Measurements from ENCODE around the gene B4GALT1. TPM values are rescaled to one million over a fixed set of nuclear protein-coding genes. Genes with fewer than 3 reads are reported as not detected.
A peak's percentile ranks its signal among the peaks of the same experiment; 100 is the strongest.

Gene B4GALT1
- total and polyA plus RNA-seq, 2 experiments from 2014 or later: 74.3 to 140 TPM

GRCh38 chr9:33153001-33153400, 14.1 kb downstream of the B4GALT1 start:
- Histone ChIP-seq H3K79me2 (ENCODE audit: insufficient read depth) (peaks cover 97% of the 10 kb centered on the region), H2AFZ (no peak overlapping the region), H3K9ac (no peak overlapping the region), H3K27ac (peak overlapping the region; percentile 22; the same call in 1 of the 2 replicates), H3K9me2 (ENCODE audit: insufficient read depth) (no peaks in the 10 kb centered on the region), H3K9me3 (ENCODE audit: low read depth) (no peaks in the 10 kb centered on the region), H3K36me3 (ENCODE audit: low read depth) (no peaks in the 10 kb centered on the region), H3K4me2 (ENCODE audit: unreplicated experiment) (no peak overlapping the region), H4K20me1 (ENCODE audit: insufficient read depth) (0 out of 2 replicates have a peak, but pooled peaks cover 10% of the 10 kb centered on the region), H3F3A (ENCODE audit: insufficient read depth) (peaks cover 84% of the 10 kb centered on the region), H3K27me3 (replicated peaks; ENCODE audit: insufficient read depth) (no peaks in the 10 kb centered on the region), H3K4me1 (ENCODE audit: insufficient read depth) (peaks cover 73% of the 10 kb centered on the region), H3K4me3 (no peak overlapping the region)
- 48 to 63% methylated on average over 2 of the region's 2 CpGs for WGBS, 2 experiments (ENCODE audit: low coverage in 1 of 2, low lambda C conversion rate in 2 of 2, missing lambda C conversion rate in 2 of 2)
- TF ChIP-seq EZH2 (IDR thresholded peaks at IDR 0.05; ENCODE audit: insufficient read depth, poor library complexity, severe bottlenecking): no peak
- TF ChIP-seq EZH2phosphoT487 (IDR thresholded peaks at IDR 0.05; ENCODE audit: insufficient read depth, low read depth): no peak
- in situ Hi-C loops (cut with MboI): no loop called here
- no peak for DNase-seq

- no peak for TF ChIP-seq EZH2phosphoT487 (IDR thresholded peaks at IDR 0.05; ENCODE audit: insufficient read depth, low read depth)
- no peak for TF ChIP-seq EZH2 (IDR thresholded peaks at IDR 0.05; ENCODE audit: insufficient read depth, poor library complexity, severe bottlenecking)
- H3F3A ChIP-seq (ENCODE audit: insufficient read depth): peaks cover 79% of the 10 kb centered on the region
- peak overlapping the region; percentile 58 for H3K9ac ChIP-seq
- no peak overlapping the region for H2AFZ ChIP-seq
- H3K4me3 ChIP-seq: peak overlapping the region; percentile 31
- peak overlapping the region; percentile 83 for H3K4me2 ChIP-seq (ENCODE audit: unreplicated experiment)
- no peaks in the 10 kb centered on the region for H3K36me3 ChIP-seq (ENCODE audit: low read depth)
- peaks cover 59% of the 10 kb centered on the region for H3K4me1 ChIP-seq (ENCODE audit: insufficient read depth)
- H3K27ac ChIP-seq: peak overlapping the region; percentile 79
- 0 out of 2 replicates have a peak, but pooled peaks cover 10% of the 10 kb centered on the region for H4K20me1 ChIP-seq (ENCODE audit: insufficient read depth)
- H3K9me3 ChIP-seq (ENCODE audit: low read depth): no peaks in the 10 kb centered on the region
- WGBS, 2 experiments (ENCODE audit: low coverage in 1 of 2, low lambda C conversion rate in 2 of 2, missing lambda C conversion rate in 2 of 2): 92 to 95% methylated on average over 2 of the region's 2 CpGs
- peaks cover 97% of the 10 kb centered on the region for H3K79me2 ChIP-seq (ENCODE audit: insufficient read depth)
- in situ Hi-C loops (cut with MboI): no loop called here
- no peaks in the 10 kb centered on the region for H3K9me2 ChIP-seq (ENCODE audit: insufficient read depth)
- H3K27me3 ChIP-seq (replicated peaks; ENCODE audit: insufficient read depth): no peaks in the 10 kb centered on the region
- DNase-seq: no peak
Measured at GRCh38 chr9:33151601-33152000, 15.5 kb downstream of the B4GALT1 start.

GRCh38 chr9:33151007-33151557, 16.1 kb downstream of the B4GALT1 start:
- TF ChIP-seq EZH2 (IDR thresholded peaks at IDR 0.05; ENCODE audit: insufficient read depth, poor library complexity, severe bottlenecking) (no peak), EZH2phosphoT487 (IDR thresholded peaks at IDR 0.05; ENCODE audit: insufficient read depth, low read depth) (no peak)
- Histone ChIP-seq H2AFZ (no peak overlapping the region), H3K9me2 (ENCODE audit: insufficient read depth) (no peaks in the 10 kb centered on the region), H3K9me3 (ENCODE audit: low read depth) (no peaks in the 10 kb centered on the region), H3K27ac (peak overlapping the region; percentile 79), H3K36me3 (ENCODE audit: low read depth) (no peaks in the 10 kb centered on the region), H3F3A (ENCODE audit: insufficient read depth) (peaks cover 74% of the 10 kb centered on the region), H3K4me3 (peak overlapping the region; percentile 31), H3K4me2 (ENCODE audit: unreplicated experiment) (peak overlapping the region; percentile 83), H3K9ac (peak overlapping the region; percentile 58), H3K4me1 (ENCODE audit: insufficient read depth) (peaks cover 54% of the 10 kb centered on the region), H3K79me2 (ENCODE audit: insufficient read depth) (peaks cover 97% of the 10 kb centered on the region), H3K27me3 (replicated peaks; ENCODE audit: insufficient read depth) (no peaks in the 10 kb centered on the region), H4K20me1 (ENCODE audit: insufficient read depth) (0 out of 2 replicates have a peak, but pooled peaks cover 10% of the 10 kb centered on the region)
- WGBS, 2 experiments (ENCODE audit: low coverage in 1 of 2, low lambda C conversion rate in 2 of 2, missing lambda C conversion rate in 2 of 2): 4 to 7% methylated on average over 5 of the region's 5 CpGs
- peak; percentile 99 for DNase-seq
- in situ Hi-C loops (cut with MboI): no loop called here

GRCh38 chr9:33148367-33149014, 18.6 kb downstream of the B4GALT1 start:
- H3K9ac ChIP-seq: no peak overlapping the region
- in situ Hi-C loops (cut with MboI): no loop called here
- TF ChIP-seq EZH2phosphoT487 (IDR thresholded peaks at IDR 0.05; ENCODE audit: insufficient read depth, low read depth) (no peak), EZH2 (IDR thresholded peaks at IDR 0.05; ENCODE audit: insufficient read depth, poor library complexity, severe bottlenecking) (no peak)
- H3K9me3 ChIP-seq (ENCODE audit: low read depth): no peaks in the 10 kb centered on the region
- no peak overlapping the region for H3K4me2 ChIP-seq (ENCODE audit: unreplicated experiment)
- no peak for DNase-seq
- H3K4me1 ChIP-seq (ENCODE audit: insufficient read depth): peaks cover 37% of the 10 kb centered on the region
- H3K27ac ChIP-seq: peak overlapping the region; percentile 34
- peaks cover 97% of the 10 kb centered on the region for H3K79me2 ChIP-seq (ENCODE audit: insufficient read depth)
- H3K9me2 ChIP-seq (ENCODE audit: insufficient read depth): no peaks in the 10 kb centered on the region
- H3K4me3 ChIP-seq: no peak overlapping the region
- peaks cover 65% of the 10 kb centered on the region for H3F3A ChIP-seq (ENCODE audit: insufficient read depth)
- H3K36me3 ChIP-seq (ENCODE audit: low read depth): no peaks in the 10 kb centered on the region
- 61 to 63% methylated on average over 4 of the region's 4 CpGs for WGBS, 2 experiments (ENCODE audit: low coverage in 1 of 2, low lambda C conversion rate in 2 of 2, missing lambda C conversion rate in 2 of 2)
- H4K20me1 ChIP-seq (ENCODE audit: insufficient read depth): peaks cover 13% of the 10 kb centered on the region; the same call in 1 of the 2 replicates
- H2AFZ ChIP-seq: no peak overlapping the region
- H3K27me3 ChIP-seq (replicated peaks; ENCODE audit: insufficient read depth): no peaks in the 10 kb centered on the region
